A673 (cell line): Measurements from ENCODE around the gene ZNF23. TPM values are rescaled to one million over a fixed set of nuclear protein-coding genes. Genes with fewer than 3 reads are reported as not detected.

Source experiments
- BruUV-seq: library from RNA; stranded (reverse); fragments of 400-500 nt; replicated peaks from 2 replicates; lab custom pipeline; 2021; lab: Mats Ljungman, UMichigan
- CTCF ChIA-PET: fragments of 300-600 bp; sonication (Branson Sonifier 250); formaldehyde crosslinking; loops from one replicate; lab custom pipeline; 2022; ENCODE audit warnings: antibody characterized with exemption; lab: Charles Lee
- POLR2A ChIA-PET: fragments of 300-600 bp; sonication (Branson Sonifier 250); formaldehyde crosslinking; loops from one replicate; lab custom pipeline; 2022; ENCODE audit warnings: antibody characterized with exemption; ENCODE audit not compliant: low non-redundant PET; lab: Charles Lee
- DNase-seq: peaks from one replicate; pipeline ENCODE4 v3.0.0-alpha.2; 2015; ENCODE audit warnings: low spot score
- H3K27ac ChIP-seq: fragments of 200-600 bp; sonication (generic); 2 replicates; pipeline ENCODE4 v1.5.1; 2016; ENCODE audit warnings: mixed run types, low read depth, mild to moderate bottlenecking, mixed read lengths, antibody characterized with exemption, low read length; ENCODE audit not compliant: poor library complexity, severe bottlenecking
- H3K27me3 ChIP-seq: fragments of 200-600 bp; sonication (generic); replicated peaks from 2 replicates; pipeline ENCODE4 v1.6.1; 2017; ENCODE audit warnings: mixed run types, low read depth, mild to moderate bottlenecking, mixed read lengths, antibody characterized with exemption, low read length; ENCODE audit not compliant: insufficient read depth, poor library complexity
- H3K36me3 ChIP-seq: fragments of 200-600 bp; sonication (generic); 2 replicates; pipeline ENCODE4 v1.6.1; 2016; ENCODE audit warnings: mixed run types, mild to moderate bottlenecking, mixed read lengths, antibody characterized with exemption, low read length; ENCODE audit not compliant: insufficient read depth, poor library complexity, severe bottlenecking
- H3K4me1 ChIP-seq: fragments of 200-600 bp; sonication (generic); 2 replicates; pipeline ENCODE4 v1.6.1; 2017; ENCODE audit warnings: mixed run types, mild to moderate bottlenecking, mixed read lengths, antibody characterized with exemption, low read length; ENCODE audit not compliant: insufficient read depth, poor library complexity, severe bottlenecking
- H3K4me3 ChIP-seq: fragments of 200-600 bp; sonication (generic); 2 replicates; pipeline ENCODE4 v1.5.1; 2016; ENCODE audit warnings: low read depth, mixed run types, mild to moderate bottlenecking, mixed read lengths, low read length; ENCODE audit not compliant: poor library complexity, severe bottlenecking
- H3K9me3 ChIP-seq: fragments of 200-600 bp; sonication (generic); 2 replicates; pipeline ENCODE4 v1.6.1; 2016; ENCODE audit warnings: mixed run types, low read depth, mild to moderate bottlenecking, mixed read lengths, antibody characterized with exemption, low read length; ENCODE audit not compliant: poor library complexity, severe bottlenecking
- CTCF ChIP-seq: fragments of 300-800, 200-600 bp; sonication (generic); conservative IDR thresholded peaks from 2 replicates; pipeline ENCODE4 v1.5.1; 2017; ENCODE audit warnings: low read depth, mild to moderate bottlenecking, antibody characterized with exemption, low read length, moderate library complexity, mixed read lengths
- EZH2 ChIP-seq: fragments of 200-600 bp; sonication (generic); IDR thresholded peaks from 2 replicates; pipeline ENCODE4 v1.6.1; 2017; ENCODE audit warnings: borderline replicate concordance, low read depth, mild to moderate bottlenecking, mixed read lengths, antibody characterized with exemption, low read length; ENCODE audit not compliant: poor library complexity, severe bottlenecking
- intact Hi-C: fragments of 100-400 bp; cut with micrococcal nuclease; formaldehyde crosslinking; loops from one replicate; pipeline ENCODE4 v1.10.0; 2022; ENCODE audit not compliant: unreplicated experiment
- total RNA-seq: library from RNA; stranded (reverse); gene quantifications from 2 replicates; pipeline ENCODE4 v1.2.3, GENCODE V29; 2021

Gene ZNF23
- total RNA-seq, 1 experiment from 2014 or later = 10.2 TPM

- CTCF ChIA-PET = no interaction called here
- H3K9me3 ChIP-seq = no peaks in the 10 kb centered on the region
- BruUV-seq = no TSS peak
These were observed 31.3 kb downstream of the ZNF23 start for GRCh38 chr16:71430744-71431143.

GRCh38 chr16:71429581-71429980 is 32.5 kb downstream of the ZNF23 start:
- CTCF ChIA-PET = interaction anchor here (0.6 kb wide), 2 partner anchors 486 to 837 kb away, joined by 3 to 12 read pairs; no protein-coding TSS in a partner anchor
- TF ChIP-seq CTCF (no peak), EZH2 (no peak)
- no peaks in the 10 kb centered on the region for H3K36me3 ChIP-seq
- no peak overlapping the region for H3K27ac ChIP-seq
- DNase-seq = no peak
- no peak overlapping the region for H3K4me3 ChIP-seq
- peaks cover 54% of the 10 kb centered on the region for H3K27me3 ChIP-seq
- POLR2A ChIA-PET = interaction anchor here (0.6 kb wide), 1 partner anchor 111 kb away, joined by 6 read pairs; no protein-coding TSS in a partner anchor
- H3K4me1 ChIP-seq = no peaks in the 10 kb centered on the region
- intact Hi-C loops = no loop called here
- BruUV-seq = no TSS peak
- H3K9me3 ChIP-seq = no peaks in the 10 kb centered on the region

More at GRCh38 chr16:71430744-71431143, 31.3 kb downstream of the ZNF23 start:
- intact Hi-C loops = no loop called here
- Histone ChIP-seq H3K27me3 (peaks cover 43% of the 10 kb centered on the region), H3K4me3 (no peak overlapping the region), H3K4me1 (no peaks in the 10 kb centered on the region), H3K27ac (no peak overlapping the region), H3K36me3 (no peaks in the 10 kb centered on the region)
- TF ChIP-seq EZH2 (no peak), CTCF (no peak)
- DNase-seq = no peak
- POLR2A ChIA-PET = no interaction called here

- CTCF ChIA-PET = interaction anchor here (0.6 to 0.7 kb wide), 2 partner anchors 156 to 486 kb away, joined by 3 read pairs; no protein-coding TSS in a partner anchor
- DNase-seq = no peak
- BruUV-seq = no TSS peak
- H3K4me3 ChIP-seq = no peak overlapping the region
- H3K4me1 ChIP-seq = no peaks in the 10 kb centered on the region
- H3K27me3 ChIP-seq = peaks cover 61% of the 10 kb centered on the region
- no peaks in the 10 kb centered on the region for H3K36me3 ChIP-seq
- POLR2A ChIA-PET = no interaction called here
- H3K9me3 ChIP-seq = no peaks in the 10 kb centered on the region
- TF ChIP-seq CTCF = no peak
- TF ChIP-seq EZH2 = no peak
- no peak overlapping the region for H3K27ac ChIP-seq
- intact Hi-C loops = no loop called here
These were observed 33.2 kb downstream of the ZNF23 start for GRCh38 chr16:71428883-71429282.
